Measurements from ENCODE around the gene NALCN. TPM values are rescaled to one million over a fixed set of nuclear protein-coding genes. Genes with fewer than 3 reads are reported as not detected.

The NALCN gene
- polyA plus RNA-seq, 5 donors = 0.34 to 0.95 (median 0.40) TPM

- no peak for DNase-seq
Observed at GRCh38 chr13:101123028-101123427, 293.3 kb downstream of the NALCN start.

- DNase-seq = no peak
Observed at GRCh38 chr13:101121608-101122007, 294.7 kb downstream of the NALCN start.

- no peak for DNase-seq
Observed at GRCh38 chr13:101120007-101120406, 296.3 kb downstream of the NALCN start.

DNA sequence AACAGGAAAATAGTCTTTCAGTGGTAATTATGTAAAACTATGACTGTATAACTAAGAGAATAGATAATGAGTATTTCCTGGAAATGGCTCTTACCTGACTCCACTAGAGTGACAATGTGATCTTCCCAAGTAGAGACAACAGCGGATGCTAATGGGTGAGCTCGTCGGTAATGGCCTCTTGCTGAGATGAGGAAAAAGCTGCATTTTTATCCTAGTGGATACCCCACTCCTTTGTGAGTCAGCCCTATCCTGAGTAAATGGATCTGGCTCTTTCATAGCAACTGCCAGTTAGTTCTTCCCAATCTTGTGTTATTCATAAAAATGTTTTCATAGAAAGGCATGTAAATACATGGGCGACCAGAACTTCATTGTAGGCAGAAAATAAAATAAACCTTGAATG is 299.5 kb downstream of the NALCN start:
- DNase-seq = no peak

- DNase-seq = no peak
Observed at GRCh38 chr13:101116341-101116740, 300.0 kb downstream of the NALCN start.

GRCh38 chr13:101115762-101116171 is 300.5 kb downstream of the NALCN start:
- no peak for DNase-seq

DNA sequence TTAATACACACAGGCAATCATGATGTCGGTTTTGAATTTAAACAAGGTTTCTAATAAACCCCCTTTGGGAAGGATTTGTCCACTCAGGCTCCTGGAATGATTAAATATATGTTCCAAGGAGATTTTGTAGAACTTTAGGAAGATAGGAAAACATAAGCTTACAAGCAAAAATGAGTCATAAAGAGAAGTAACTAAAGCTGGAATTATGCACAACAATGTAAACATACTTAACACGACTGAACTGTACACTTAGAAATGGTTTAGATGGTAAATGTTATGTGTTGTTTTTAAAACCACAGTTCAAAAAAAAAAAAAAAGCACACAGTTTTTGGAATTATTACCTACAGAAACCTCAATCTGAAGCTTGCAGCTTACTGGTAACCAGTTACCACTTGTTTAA is 304.4 kb downstream of the NALCN start:
- DNase-seq = no peak

DNA sequence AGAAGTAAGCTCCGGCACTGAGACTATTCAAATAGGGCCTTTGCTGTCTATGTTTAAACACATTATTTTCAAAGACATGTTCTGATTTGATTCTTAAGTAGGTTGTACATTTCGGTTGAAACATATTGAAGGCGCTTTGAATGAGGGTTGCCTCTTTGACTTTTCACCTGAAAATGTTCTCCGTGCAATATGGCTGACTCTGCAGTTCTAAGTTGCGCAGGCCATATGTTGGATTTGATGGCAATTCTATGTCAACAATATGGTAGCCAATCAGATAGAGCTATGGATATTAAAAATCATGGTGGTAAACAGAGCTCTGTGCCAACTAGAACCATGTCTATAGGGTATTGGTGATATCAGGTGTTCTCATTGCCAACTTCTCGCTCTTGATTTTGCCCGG is 307.3 kb downstream of the NALCN start:
- DNase-seq = no peak

DNA sequence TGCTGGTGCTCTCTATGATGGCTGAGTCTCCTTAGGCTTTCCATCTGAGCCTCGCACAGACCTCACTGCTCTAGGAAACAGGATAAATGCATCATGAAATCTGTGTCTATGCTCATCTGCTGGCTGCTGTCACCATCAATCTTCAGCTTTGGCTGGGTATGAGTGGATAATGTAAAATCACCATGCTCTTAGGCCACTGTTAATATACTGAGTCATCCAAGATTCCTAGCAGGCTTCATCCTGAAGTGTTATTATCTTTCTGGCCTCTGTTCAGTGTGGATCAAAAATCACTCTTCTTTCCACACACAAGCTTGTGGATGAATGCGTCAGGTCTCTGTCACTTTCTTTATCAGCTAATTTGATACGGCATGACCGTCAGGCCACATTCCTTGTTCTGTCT is 317.4 kb downstream of the NALCN start:
- no peak for DNase-seq

DNA sequence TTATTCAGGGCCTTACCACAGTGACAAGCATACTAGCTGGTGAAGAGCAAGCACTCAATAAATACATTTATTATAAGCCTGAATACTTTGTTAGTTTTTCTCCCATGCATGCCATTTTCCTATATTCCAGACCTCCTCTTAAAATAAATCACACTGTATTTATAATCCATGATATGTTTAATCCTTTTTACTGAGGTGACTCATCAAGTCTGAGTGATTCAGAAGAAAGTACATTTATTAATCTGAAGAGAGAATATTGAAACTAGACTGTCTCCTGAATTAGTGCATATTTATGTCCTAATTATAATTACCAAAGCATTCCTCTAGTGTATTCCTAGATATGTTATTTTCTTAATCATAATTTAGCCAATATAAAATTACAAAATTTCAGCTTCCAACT is 323.3 kb downstream of the NALCN start:
- DNase-seq = no peak

GRCh38 chr13:101090287-101090686 is 326.0 kb downstream of the NALCN start:
- DNase-seq = no peak

DNA sequence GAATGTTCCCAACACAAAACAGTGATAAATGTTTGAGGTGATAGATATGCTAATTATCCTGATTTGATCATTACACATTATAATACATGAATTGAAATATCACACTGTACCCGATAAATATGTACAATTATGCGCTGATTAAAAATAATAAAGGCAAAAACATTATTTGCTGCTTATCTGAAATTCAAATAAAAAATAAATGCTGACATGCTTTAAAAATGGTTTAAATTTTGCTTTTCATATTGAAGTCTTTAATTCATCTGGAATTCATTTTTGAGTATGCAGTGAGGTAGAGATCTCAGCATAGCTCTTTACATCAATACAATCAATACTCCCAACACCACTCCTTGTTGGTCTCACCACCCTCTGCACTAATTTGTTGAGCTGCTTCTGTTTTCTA is 330.8 kb downstream of the NALCN start:
- no peak for DNase-seq

GRCh38 chr13:101082441-101082840 is 333.9 kb downstream of the NALCN start:
- no peak for DNase-seq

DNA sequence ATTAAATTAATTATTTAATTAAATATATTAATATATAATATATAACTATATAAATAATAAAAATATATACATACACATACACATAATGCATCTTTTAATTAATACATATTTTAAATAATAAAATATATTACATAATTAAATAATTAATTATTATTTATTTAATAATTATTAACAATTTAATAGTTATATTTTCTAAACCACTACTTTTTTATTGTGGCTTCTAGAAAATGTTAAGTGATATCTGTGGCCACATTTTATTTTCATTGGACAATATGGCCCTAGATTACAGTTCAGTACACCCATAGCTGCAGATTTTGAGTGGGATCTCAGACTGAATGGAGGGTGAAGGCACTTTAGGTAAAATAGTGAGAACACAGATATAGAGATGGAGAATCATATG is 335.7 kb downstream of the NALCN start:
- DNase-seq = no peak

- no peak for DNase-seq
Observed at GRCh38 chr13:101065329-101065728, 351.0 kb downstream of the NALCN start.

- no peak for DNase-seq
Observed at GRCh38 chr13:101059793-101060192, 356.5 kb downstream of the NALCN start.

DNA sequence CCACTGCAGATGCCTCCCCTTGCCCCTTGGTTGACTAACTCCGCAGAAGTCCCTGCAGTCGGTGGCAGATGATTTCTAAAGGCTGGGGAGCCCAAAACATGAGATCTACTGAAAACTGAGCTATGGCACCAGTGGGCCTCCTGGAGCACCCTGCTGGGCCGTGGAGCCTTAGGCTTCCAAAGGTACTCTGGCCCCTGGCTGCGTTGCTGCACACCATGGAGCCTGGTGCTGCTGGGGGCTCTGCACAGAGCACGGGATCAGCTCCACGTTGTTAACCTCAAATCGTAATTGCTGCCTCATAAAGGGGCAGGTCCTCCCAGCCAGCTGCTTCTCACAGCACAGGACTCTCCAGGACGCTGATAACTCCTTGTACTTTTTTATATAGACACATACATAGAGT is 357.5 kb downstream of the NALCN start:
- no peak for DNase-seq

- DNase-seq = no peak
Observed at GRCh38 chr13:101053301-101054093, 362.8 kb downstream of the NALCN start.

DNA sequence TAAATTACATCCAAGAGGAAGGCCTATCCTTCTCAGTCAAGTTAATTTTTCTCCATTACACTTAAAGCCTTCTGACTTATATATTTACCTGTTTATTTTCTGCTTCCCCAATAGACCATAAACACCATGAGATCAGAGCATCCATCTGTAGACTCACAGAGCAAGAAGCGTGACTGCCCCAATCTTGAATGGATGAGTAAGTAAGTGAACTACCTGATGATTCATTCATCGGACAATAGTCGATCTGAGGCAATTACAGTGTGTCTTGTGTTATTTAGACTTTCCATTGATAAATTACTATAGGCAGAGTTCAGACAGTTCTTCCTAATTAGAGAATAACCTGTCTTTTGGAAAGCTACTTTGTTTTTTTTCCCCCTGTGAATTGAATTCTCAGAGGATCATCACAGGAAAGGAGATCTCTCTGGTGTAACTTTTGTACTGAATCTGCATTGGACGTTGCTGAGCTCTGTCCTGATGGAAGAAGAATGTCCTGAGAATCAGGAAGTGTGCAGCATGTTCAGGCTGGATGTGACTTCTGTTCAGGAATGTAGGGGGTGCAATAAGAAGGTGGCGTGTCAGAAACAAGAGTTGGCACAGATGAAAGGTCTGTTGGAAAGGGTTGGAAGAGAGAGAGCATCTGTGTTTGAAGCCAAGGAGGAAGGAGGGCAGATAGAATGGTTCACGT is 367.0 kb downstream of the NALCN start:
- no peak for DNase-seq

- DNase-seq = no peak
Observed at GRCh38 chr13:101036546-101036945, 379.8 kb downstream of the NALCN start.

GRCh38 chr13:101035119-101035620 is 381.1 kb downstream of the NALCN start:
- DNase-seq = no peak

DNA sequence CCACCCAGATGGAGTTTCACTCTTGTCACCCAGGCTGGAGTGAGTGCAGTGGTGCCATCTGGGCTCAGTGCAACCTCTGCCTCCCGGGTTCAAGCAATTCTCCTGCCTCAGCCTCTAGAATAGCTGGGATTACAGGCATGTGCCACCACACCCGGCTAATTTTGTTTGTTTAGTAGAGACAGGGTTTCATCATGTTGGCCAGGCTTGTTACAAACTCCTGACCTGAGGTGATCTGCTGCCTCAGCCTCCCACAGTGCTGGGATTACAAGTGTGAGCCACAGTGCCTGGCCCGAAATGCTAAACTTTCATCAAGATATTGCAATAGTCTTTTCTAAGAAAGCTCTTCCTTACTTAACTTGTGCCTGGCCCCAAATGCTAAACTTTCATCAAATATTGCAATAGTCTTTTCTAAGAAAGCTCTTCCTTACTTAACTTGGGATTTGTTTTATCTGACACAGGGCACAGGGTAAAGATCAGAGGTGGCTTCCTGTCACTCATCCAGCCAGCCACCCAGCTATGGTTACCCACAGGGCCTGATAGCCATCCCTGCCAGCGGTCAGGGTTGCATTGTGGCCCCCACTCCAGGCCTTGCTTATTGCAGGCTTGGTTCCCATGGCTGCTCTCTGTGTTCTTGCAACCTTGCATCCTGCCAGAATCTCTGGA is 389.4 kb downstream of the NALCN start:
- no peak for DNase-seq

GRCh38 chr13:101026328-101026727 is 390.0 kb downstream of the NALCN start:
- no peak for DNase-seq
